Fibroblast of the conjunctiva (primary cell): ENCODE data around the gene GSAP.
A peak's percentile ranks its signal among the peaks of the same experiment; 100 is the strongest.
"Not testable (repeated sequence)": the region's sequence is repeated elsewhere in the genome, so short reads cannot be mapped to it uniquely, and the experiment has no call there.

ENCODE experiments used
- DNase-seq: peaks from one replicate; pipeline ENCODE4 v3.0.0-alpha.2; 2010; ENCODE audit warnings: low read depth

GSAP gene

GRCh38 chr7:77360104-77360503, 56.0 kb downstream of the GSAP start:
- no peak for DNase-seq

- no peak for DNase-seq
These were observed 56.5 kb downstream of the GSAP start for GRCh38 chr7:77359599-77359998.

- DNase-seq: no peak
These were observed 61.2 kb downstream of the GSAP start for GRCh38 chr7:77354914-77355313.

GRCh38 chr7:77354484-77354883, 61.7 kb downstream of the GSAP start:
- no peak for DNase-seq

- no peak for DNase-seq
These were observed 62.2 kb downstream of the GSAP start for GRCh38 chr7:77353911-77354310.

- DNase-seq: no peak
These were observed 62.8 kb downstream of the GSAP start for GRCh38 chr7:77353407-77353721.

- no peak for DNase-seq
These were observed 63.3 kb downstream of the GSAP start for GRCh38 chr7:77352665-77353406.

- DNase-seq: no peak
These were observed 64.6 kb downstream of the GSAP start for GRCh38 chr7:77351539-77352004.

- no peak for DNase-seq
These were observed 67.0 kb downstream of the GSAP start for GRCh38 chr7:77349141-77349540.

- DNase-seq: no peak
These were observed 67.8 kb downstream of the GSAP start for GRCh38 chr7:77348371-77348813.

GRCh38 chr7:77346441-77346840, 69.7 kb downstream of the GSAP start:
- no peak for DNase-seq

GRCh38 chr7:77345426-77345825, 70.7 kb downstream of the GSAP start:
- not testable (repeated sequence) for DNase-seq

- no peak for DNase-seq
These were observed 76.4 kb downstream of the GSAP start for GRCh38 chr7:77339726-77340125.

- DNase-seq: no peak
These were observed 77.1 kb downstream of the GSAP start for GRCh38 chr7:77338883-77339629.

- no peak for DNase-seq
These were observed 77.9 kb downstream of the GSAP start for GRCh38 chr7:77338260-77338659.

GRCh38 chr7:77337456-77337990, 78.6 kb downstream of the GSAP start:
- no peak for DNase-seq

- DNase-seq: peak; percentile 61
These were observed 80.6 kb downstream of the GSAP start for GRCh38 chr7:77335581-77335980.

GRCh38 chr7:77334039-77334438, 82.1 kb downstream of the GSAP start:
- DNase-seq: not testable (repeated sequence)

GRCh38 chr7:77331938-77332695, 84.0 kb downstream of the GSAP start:
- DNase-seq: peak; percentile 89

- no peak for DNase-seq
These were observed 85.8 kb downstream of the GSAP start for GRCh38 chr7:77330169-77330882.

- no peak for DNase-seq
These were observed 86.5 kb downstream of the GSAP start for GRCh38 chr7:77329466-77330168.
